ENCODE measurements around the gene TMBIM4. TPM values are rescaled to one million over a fixed set of nuclear protein-coding genes. Genes with fewer than 3 reads are reported as not detected.

The TMBIM4 gene
- total RNA-seq, 1 donor from 2014 or later = 60.9 TPM

DNA sequence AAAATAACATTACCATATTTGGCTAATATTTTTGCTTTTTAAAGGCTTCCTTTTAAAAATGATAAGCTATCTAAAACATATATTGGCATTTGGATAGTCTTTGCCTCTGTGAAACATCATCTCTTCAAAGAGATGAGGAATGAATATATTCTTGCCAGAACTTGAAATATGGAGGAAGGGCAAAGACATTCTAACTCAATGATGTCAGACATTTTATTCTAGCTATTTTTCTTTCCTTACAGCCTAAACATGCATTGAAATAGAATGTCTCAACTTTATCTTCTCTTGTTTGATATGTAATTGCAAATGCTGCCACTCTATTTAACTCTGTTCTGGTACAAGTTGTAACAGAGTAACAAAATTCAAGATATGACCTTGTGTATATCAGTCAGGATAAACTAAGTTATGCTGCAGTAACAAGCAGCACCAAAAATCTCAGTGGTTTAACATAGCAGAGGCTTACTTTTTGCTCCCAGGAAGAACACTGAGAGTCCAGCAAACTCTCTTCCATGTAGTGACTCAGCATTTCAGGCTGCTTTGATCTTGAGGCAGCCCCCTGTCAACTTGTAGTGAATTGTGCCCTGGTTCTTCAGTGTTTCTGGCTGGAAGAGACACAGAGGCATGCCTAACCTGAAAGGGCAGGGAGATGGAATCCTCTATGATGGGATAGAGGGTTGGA lies 30.2 kb upstream of the TMBIM4 start:
- DNase-seq (ENCODE audit: low read depth) = no peak
- no peak for TF ChIP-seq CTCF (conservative IDR thresholded peaks at IDR 0.05; ENCODE audit: low read depth, low read length)
- no peak overlapping the region for H3K4me3 ChIP-seq (ENCODE audit: low read depth, low read length)

GRCh38 chr12:66199141-66199540 lies 29.3 kb upstream of the TMBIM4 start:
- DNase-seq (ENCODE audit: low read depth) = no peak
- H3K4me3 ChIP-seq (ENCODE audit: low read depth, low read length) = no peak overlapping the region
- TF ChIP-seq CTCF (conservative IDR thresholded peaks at IDR 0.05; ENCODE audit: low read depth, low read length) = no peak

- DNase-seq (ENCODE audit: low read depth) = no peak
- no peak overlapping the region for H3K4me3 ChIP-seq (ENCODE audit: low read depth, low read length)
- TF ChIP-seq CTCF (conservative IDR thresholded peaks at IDR 0.05; ENCODE audit: low read depth, low read length) = no peak
These were observed 27.7 kb upstream of the TMBIM4 start for GRCh38 chr12:66197495-66197921.

DNA sequence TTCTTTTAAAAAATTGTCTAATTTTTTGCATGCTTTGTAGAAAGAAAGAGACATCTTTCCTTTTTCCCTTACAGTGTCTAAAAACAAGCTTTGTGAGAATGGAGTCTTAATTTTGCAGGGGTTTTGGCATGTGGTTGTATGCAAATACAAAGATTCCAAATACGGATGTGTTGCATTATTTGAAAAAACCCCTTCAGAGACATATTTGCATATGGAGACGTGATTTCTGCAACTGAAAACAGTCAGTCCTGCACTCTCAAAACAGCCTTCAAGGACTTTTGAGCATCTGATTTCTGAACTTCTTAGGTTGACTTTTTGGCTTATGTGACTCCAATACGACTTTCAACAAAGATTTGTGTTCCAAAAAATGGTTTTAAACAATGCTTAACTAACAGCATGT lies 27.0 kb upstream of the TMBIM4 start:
- no peak for DNase-seq (ENCODE audit: low read depth)
- no peak for TF ChIP-seq CTCF (conservative IDR thresholded peaks at IDR 0.05; ENCODE audit: low read depth, low read length)
- H3K4me3 ChIP-seq (ENCODE audit: low read depth, low read length) = no peak overlapping the region

DNA sequence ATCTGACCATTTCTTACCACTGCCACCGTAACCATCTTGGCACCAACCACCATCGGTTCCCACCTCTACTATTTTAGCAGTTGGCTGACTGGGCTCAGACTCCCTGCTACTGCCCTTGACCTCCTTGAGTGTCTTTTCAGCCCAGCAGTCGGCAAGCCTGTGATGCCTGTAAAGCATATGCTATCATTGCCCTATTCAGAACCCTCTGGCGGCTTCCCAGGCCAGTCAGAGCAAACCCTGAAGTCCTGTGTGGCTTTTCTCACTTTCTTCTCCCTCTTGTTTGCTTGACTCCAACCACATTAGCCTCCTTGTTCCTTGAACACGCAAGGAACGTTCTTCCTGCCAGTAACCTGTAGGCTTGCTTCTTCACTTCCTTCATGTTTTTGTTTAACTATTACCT lies 25.4 kb upstream of the TMBIM4 start:
- no peak for TF ChIP-seq CTCF (conservative IDR thresholded peaks at IDR 0.05; ENCODE audit: low read depth, low read length)
- no peak for DNase-seq (ENCODE audit: low read depth)

DNA sequence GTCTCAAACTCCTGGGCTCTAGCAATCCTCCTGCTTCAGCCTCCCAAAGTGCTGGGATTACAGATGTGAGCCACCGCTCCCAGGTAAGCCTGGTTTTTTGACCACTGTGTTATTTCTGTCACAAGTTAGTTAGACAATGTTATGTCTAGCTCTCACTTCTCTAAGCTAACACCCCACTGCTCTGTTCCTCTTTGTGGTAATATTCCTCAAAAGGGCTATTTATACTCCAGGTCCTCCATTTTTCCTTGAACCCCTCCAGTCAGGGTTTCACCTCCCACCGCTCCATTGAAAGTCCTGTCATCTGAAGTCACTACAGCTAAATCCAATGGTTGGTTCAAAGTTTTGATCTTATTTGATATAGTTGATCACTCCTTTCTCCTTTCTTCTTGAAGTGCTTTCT lies 24.3 kb upstream of the TMBIM4 start:
- TF ChIP-seq CTCF (conservative IDR thresholded peaks at IDR 0.05; ENCODE audit: low read depth, low read length) = no peak
- no peak overlapping the region for H3K4me3 ChIP-seq (ENCODE audit: low read depth, low read length)
- DNase-seq (ENCODE audit: low read depth) = no peak

More for the DNA sequence above, 25.4 kb upstream of the TMBIM4 start:
- no peak overlapping the region for H3K4me3 ChIP-seq (ENCODE audit: low read depth, low read length)

GRCh38 chr12:66191547-66192126 lies 21.8 kb upstream of the TMBIM4 start:
- H3K4me3 ChIP-seq (ENCODE audit: low read depth, low read length) = no peak overlapping the region
- TF ChIP-seq CTCF (conservative IDR thresholded peaks at IDR 0.05; ENCODE audit: low read depth, low read length) = no peak
- DNase-seq (ENCODE audit: low read depth) = no peak
